GM18511 (cell line): Measurements from ENCODE around the gene NEU2.

ENCODE experiments used
- ATAC-seq: cut with Tn5 transposase; IDR thresholded peaks from one replicate; pipeline ENCODE4 v1.9.1; 2021; ENCODE audit warnings: mild to moderate bottlenecking, moderate library complexity; ENCODE audit not compliant: unreplicated experiment

NEU2 gene

DNA sequence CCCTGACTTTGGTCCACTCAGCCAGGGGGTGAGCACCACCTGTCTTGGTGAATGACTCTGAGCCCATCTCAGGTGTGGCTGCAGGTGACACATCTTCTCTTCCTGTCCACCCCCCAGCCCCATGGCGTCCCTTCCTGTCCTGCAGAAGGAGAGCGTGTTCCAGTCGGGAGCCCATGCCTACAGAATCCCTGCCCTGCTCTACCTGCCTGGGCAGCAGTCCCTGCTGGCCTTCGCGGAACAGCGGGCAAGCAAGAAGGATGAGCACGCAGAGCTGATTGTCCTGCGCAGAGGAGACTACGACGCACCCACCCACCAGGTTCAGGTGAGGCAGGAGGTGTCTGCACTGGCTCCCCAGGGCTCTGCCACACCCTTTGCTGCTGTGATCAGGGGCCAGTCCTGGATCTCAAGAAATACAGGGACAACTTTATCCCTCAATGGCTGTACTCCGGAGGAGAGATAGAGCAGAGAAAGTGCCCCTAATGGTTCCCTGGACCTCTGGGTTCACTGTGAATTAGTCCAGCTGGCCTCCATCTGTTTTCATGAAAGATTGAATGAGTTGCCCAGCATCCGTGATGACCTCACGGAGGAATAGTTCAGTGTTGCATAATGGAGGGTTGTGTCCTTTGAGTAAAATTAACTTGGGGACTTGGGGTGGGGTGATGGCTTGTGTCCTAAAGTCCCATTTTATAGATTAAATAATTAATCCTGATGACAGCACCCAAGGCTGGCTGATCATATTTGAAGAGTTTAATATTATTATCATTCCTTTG is at the start of gene NEU2:
NEU2 (plus strand) TSS at position 122 of the 770 bp plus-strand sequence; CDS start at position 122, 0 bp downstream.
- no peak for ATAC-seq

DNA sequence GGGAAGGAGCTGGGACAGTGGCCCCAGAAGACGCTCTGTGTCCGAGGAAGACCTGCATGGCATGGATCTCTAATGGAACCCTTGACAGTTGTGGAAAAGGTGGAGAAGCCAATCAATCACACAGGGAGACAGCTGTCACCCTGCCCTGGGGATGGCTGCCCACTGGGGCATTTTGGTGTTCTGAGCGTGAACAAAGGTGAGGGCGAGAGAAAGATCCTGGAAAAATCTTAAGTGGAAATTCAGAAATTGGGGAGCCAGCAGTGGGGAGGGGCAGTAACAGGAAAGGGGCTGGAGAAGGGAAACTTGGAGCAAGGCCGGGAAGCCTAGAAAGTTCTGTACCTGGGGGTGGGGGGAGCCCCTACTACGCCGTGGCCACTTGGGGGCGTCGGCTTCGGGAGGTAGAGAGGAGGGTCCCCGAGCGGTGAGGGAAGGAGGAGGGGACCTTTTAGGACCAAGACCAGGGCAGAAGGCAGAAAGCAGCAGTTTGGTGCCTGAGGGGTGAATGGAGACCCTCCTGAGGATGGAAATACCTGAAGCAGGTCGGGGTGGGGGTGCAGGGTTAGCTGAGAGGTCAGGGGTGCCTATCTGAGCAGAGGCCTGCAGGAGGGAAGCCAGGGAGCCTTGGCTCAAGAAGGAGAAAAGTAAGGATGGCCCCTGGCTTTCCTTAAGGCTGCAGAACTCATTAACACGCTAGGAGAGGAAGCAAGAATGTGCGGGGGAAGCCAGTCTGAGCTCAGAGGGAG is 49.4 kb upstream of the NEU2 start:
- ATAC-seq, result no peak

DNA sequence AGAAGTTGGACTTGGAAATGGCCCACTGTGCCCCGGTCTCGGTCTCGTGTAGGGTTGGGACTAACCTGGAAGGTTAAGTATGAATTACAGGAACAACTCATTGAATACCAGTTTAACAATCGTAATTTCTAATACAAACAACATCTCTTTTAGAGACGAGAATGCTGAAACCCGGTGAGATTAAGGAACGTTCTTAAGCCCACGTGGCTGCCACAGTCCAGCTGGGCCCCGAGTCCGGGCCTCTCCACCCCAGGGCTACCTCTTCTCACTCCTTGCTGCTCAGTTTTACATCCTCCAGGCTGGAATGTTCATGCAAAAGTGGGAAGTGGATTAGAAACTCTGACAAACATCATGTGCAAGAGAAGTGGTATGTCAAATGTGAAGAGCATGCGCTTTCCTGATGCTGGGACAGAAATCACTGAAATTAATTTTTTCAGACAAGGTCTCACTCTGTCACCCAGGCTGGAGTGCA is 48.8 kb upstream of the NEU2 start:
- ATAC-seq, result no peak

DNA sequence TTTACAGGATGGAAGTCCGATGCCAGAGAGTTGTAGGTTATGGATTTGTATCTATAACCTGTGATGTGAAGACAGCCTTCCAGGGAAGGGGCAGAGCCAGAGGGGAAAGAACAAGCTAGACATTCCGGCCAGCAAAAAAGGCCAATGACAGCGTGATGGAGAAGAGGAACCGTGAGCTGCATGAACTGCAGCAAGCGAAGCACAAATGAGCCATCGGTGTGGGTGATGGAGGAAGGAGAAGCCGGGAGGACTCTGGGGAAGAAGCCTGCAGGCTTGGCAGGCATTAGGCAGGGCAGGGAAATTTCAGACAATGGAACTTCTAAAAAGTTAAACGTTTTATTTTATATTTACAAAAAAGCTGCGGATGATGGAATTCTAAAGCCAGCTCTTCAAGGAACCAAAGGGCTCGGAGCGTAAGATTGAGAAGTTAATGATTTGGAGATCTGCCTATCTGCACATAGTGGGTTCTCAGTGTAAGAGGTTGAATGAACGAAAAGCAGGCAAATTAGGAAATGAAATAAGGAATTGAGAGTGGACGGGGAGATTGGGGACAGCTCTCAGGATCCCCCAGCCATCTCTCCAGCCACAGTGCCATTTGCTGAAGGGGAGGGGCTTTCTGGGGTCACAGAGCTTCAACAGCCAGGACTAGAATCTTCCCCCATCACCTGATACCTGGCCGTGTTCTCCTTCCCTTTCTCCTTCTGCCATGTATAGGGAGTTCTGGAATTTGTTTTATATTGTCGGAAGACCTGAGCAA is 47.8 kb upstream of the NEU2 start:
- ATAC-seq, result no peak

DNA sequence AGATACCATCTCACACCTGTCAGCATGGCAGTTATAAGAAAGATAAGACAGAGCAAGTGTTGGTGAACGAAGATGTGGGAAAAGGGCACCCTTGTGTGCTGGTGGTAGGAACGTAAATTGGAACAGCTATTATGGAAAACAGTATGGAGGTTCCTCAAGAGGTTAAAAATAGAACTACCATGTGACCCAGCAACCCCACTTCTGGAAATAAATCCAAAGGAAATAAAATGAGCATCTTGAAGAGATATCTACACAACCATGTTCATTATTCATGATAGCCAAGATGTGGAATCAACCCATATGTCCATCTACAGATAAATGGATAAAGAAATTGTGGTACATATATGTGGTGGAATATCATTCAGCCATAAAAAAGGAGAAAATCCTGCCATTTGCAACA is 46.3 kb upstream of the NEU2 start:
- ATAC-seq, result no peak

DNA sequence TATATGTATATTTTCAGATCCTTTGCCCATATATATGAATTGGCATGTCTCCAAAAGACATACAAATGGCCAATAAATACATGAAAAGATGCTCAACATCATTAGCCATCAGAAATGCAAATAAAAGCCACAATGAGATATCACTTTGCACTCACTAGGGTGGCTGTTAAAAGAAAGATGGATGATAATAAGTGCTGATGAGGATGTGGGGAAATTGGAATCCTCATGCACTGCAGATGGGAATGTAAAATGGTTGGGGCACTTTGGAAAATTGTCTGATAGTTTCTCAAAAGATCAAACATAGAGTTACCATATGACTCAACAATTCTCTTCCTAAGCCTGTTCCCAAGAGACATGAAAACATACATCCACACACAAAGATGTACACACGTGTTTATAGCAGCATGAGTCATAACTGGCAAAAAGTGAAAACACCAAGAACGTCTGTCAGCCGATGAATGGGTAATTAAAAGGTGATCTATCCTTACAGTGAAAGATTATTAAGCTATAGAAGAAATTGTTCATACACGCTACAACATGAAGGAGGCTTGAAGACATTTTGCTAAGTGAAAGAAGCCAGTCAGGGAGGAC is 39.1 kb upstream of the NEU2 start:
- no peak for ATAC-seq

DNA sequence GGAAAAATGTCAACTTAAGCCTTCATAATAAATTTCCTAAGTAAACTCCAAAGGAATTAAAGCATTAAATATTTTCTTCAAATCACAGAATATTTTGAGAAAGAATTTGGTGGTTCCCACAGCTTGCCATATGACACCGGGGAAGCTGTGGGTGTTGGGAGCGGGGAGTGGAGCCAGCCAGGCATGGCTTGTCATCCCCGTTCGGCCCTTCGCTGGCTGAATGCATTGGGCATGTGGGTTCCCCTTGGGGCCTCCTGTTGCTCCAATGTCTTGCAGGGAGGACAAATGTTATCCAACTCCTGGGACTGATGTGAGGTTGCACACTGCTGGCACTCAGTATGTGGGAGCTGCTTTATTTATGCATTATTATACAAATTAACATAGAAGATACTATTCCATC is 38.0 kb upstream of the NEU2 start:
- ATAC-seq, result no peak

DNA sequence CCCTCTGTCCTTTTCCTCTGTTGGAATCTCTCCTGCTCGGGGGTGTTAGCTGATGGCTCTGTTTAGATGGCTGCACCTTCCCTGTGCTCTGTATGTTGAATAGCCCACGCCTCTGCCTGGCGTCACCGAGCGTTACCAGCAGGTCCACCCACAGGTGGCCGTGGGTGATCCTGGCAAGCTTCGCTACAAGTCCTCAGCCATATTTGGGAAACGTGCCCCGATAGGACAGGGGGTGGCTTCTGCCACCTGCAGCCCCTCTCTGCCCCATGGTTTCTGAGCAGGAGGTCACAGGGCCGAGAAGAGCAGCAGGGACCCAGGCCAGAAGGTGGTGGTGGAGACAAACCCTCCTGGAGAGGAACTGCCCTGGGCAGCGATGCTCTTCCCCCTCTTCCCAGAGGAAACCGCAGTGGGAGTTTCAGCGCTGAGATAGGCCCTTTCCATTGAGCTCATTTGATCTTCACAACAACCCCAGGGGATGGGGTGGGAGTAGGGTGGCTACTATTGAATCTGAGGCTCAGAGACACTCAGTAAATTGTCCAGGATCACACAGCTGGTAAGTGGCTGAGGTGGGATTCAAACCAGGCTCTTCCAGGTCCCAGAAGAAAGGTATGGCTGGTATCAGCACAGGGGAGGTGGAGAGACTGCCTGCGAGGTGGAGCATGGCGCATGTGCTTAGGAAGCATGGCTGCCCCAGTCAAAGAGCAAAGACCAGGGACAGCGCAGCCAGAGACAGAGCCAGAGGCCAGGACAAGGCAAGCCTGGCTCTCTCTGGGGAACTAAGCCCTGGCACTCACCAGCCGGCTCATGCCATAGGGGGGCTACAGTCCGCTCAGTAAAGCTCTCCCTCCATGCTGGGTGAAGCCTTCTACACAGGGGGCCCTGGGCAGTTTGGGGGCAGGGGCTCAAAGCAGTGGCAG is 34.5 kb upstream of the NEU2 start:
- ATAC-seq, result no peak

DNA sequence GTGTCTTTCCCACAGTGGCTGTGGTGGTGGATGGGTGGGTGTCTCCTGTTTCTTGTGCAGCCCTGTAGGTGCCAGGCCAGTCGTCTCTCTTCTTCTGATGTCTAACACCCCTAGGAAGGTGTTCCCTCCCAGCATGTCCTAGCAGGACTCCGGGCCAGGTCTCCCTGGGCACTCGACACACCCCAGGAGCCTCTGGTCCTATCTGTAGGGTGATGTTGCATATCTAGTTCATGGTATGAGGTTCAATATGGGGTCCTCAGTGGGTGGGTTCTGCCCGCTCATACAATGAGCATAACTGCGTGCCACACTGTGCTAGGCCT is 33.8 kb upstream of the NEU2 start:
- no peak for ATAC-seq

DNA sequence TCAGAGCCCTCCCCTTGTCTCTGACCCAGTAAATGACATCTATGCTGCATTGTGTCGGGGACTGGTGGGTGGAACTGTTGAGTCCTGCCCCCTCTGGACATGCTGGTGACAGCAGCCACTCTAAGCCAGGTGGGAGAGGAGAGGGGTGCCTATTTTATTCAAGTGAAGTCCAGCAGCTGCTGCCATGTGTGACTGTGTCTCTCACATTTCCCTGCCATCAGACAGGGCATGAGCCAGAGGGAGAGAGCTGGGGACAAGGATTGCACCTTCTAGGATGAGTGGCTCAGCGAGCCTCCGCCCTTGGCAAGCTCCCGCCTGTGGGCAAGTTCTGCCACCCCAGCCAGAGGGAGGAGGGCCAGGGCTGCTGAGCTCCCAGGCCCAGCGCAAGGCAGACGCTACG is 33.1 kb upstream of the NEU2 start:
- no peak for ATAC-seq

DNA sequence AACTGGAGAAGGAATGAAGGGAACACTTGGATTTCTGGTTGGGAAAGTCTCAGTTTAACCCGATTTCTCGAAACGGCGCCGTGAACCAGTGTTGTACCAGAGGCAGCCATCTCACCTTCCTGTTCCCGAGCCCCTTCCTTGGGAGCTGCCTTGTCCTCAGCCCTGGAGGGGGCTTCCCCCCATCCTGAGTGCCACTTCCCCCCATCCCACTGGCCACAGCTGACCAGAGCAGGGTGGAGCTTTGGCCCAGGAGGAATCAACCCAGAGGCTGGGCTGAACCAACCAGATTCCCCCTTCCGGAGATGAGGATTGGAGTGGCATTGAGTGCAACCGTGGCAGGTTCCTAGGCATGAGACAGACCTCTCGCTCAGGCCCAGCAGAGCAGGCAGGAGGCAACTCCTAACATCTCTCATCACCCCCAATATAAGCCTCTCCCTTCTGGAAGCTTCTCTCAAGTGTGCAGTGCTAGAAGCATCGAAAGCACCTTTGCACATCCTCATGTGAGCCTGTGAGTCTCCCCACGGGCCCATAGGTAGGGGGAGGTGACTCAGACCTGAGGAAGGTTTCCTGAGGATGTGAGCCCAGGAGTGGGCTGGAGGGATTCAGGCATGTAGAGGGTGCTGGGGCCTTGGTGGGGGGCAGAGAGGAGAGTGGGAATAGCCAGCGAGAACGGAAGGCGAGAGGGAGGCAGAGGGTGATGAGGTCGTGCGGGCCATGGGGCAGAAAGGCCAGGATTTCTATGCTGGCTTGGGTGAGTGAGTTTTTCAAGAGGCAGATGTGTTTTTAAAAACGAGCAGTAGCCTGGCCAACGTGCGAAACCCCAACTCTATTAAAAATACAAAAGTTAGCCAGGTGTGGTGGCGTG is 31.4 kb upstream of the NEU2 start:
- ATAC-seq, result no peak

DNA sequence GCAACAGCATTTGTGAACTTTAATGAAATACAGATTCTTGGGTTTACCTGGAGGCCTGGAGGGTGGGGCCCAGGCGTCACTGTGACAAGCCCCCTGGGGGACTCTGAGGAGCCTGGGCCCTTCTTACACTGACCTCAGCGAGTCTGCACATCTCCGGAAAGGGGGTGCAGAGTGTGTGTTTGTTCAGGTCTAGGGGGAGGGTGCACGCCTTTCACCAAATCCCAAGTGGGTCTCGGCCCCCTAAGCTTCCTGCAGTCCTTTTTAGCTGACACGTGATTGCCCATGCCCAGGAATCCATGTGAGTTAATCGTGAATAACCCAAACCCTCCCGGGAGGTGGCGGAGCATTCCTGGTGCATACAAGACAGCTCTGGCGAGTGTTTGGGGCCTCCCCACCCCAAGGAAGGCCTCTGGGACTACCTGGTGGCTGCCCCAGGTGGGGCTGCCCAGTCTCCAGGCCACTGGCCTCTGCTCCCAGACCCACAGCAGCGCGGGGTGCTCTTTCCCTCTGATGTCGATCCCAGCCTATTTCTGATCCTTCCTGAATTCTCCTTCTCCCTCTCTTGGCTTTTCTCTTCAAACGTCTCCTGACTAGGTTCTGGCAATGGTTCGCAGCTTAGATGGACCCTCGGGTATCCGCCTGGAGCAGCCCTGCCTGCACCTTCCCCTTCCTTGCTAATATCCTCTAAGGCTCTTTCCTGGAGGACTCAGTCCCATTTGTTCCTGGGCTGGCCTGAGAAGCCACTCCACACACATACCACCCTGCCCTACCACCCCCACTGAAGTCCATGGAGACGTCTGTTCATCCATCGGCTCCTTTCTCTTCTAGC is 29.4 kb upstream of the NEU2 start:
- ATAC-seq, result no peak

DNA sequence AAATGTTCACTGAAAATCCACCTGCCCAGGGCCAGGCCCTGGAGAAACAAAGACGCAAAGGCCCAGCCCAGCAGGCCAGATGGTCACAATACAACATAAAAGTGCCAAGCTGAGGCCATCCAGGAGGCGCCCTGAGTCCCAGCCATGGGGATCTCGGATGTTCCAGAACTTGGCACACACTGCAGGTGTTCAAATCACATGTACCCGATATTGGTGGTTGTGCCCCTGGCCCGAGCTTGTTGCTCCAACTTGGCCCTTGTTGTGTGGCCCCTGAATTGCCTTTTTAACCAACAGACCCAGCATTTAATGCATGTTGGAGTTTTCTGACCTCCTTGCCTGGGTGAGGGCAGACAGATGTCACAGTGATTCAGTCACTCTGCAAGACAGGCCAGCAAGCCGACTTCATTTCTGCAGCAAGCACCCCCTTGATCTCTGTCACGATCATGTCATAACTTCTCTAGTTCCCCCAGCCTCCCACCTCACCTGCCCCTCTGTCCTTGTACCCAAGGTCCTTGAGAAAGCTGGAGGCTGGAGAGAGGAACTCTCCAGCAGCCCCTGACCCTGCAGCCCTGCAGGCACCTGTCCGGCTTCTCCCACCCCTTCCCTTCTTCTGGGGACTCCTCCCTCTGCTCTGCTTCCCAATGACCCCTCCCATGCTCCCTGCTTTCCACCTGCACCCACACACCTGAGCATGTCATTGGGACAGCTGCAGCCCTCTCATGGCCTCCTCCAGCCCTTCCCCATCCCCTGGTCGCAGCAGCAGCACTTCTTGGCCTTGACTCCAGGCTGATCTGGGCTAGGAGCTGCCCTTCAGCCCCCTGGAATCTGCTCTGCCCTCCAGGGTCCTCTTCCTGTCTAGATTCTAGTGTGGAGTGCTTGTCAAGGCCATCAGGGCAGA is 28.6 kb upstream of the NEU2 start:
- no peak for ATAC-seq

DNA sequence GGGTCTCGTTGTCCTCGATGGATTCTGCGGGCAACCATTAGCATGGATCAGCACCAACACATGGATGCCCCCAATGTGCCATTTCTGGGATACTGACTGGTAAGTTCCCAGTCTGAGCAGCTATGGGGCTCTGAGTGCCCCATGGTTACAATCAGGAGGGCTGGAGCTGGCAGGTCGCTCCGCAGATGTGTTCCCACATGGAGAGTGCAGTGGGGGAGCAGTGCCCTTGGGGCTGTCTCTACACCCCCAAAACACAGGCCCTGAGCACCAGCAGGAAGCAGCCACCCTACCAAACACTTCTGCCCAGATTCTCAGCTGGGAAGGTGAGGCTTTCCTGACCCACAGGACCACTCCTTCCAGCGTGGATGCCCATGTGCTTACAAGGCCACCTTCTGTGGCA is 27.4 kb upstream of the NEU2 start:
- no peak for ATAC-seq

DNA sequence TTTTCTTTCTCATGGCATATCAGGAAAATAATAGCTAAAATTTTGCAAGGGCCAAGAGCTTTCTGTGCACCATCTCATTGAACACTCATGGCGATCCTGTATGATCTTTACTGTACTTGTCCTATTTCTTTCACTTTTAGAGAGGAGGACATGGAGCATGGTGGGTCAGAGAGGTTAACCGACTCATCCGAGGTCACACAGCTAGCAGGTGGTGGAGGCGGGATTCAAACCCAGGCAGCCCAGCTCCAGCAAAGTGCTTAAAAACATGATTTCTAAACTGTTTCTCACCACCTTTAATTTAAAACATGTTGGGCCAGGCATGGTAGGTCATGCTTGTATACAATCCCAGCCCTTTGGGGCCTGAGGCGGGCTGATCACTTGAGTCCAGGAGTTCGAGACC is 25.8 kb upstream of the NEU2 start:
- ATAC-seq, result no peak

DNA sequence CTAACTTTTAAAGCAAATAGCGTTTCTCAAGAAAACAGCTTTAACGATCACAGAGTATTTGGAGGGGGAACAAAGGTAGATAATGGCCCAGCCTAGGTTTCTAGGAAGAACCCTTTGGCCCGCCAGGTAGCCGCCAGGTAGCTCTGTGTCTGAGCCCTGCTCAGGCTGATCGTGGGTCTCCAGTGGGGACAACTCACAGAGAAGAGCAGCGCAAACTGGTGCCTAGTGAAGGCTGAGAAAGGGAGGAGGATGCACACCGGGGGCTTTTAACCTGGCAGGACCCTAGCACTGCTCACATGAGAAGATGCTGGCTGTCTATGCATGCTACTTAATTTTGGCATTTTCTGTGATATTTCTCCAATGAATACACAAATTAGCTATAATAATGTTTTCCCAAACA is 25.2 kb upstream of the NEU2 start:
- ATAC-seq, result no peak

DNA sequence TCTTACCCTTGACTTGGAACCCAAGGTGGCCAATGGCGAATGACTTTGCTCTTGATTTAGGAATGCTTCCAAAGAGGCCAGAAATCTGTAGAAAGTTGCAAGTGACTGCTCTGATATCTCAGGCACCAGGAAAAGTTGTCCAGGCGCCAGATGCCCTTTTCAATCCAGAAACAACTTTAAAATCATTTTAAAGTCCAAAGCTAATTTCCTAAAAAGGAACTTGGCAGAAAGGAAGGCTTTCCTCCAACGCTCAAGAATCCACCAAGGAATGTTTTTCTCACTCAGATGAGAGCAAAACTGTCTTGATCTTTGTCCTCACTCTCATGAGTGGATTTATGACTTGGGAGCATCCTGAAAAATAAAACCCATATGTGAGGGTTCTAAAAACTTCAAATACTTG is 24.7 kb upstream of the NEU2 start:
- no peak for ATAC-seq

DNA sequence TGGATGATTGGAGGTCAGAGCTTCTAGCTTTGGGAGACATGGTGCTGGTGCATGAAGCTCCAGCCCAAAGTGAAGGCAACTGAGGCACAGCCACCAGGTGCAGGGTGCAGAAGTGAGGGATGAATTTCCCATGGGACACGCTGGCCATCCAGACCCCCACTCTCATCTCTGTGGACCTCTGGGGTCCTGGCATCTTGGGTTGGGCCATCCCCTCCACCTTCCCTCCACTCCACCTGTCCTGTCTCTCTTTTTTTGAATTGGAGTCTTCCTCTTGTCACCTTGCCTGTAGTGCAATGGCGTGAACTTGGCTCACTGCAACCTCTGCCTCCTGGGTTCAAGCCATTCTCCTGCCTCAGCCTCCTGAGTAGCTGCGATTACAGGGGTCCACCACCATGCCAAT is 22.8 kb upstream of the NEU2 start:
- no peak for ATAC-seq
